LNCAP (cell line): ENCODE measurements around the gene SMIM32.

Experiments
- CTCF ChIP-seq: fragments of 450-650 bp; IDR thresholded peaks from 2 replicates; pipeline ENCODE4 v1.5.1; 2017; ENCODE audit warnings: mild to moderate bottlenecking

Gene SMIM32

GRCh38 chr5:136192526-136193321 is at the start of gene SMIM32:
TSS of gene SMIM32 (minus strand) at chr5:136193162. CDS start at chr5:136192524, 638 bp downstream.
- TF ChIP-seq CTCF = no peak

GRCh38 chr5:136242611-136243010 is 49.6 kb upstream of the SMIM32 start:
- no peak for TF ChIP-seq CTCF

- no peak for TF ChIP-seq CTCF
Measured at GRCh38 chr5:136242136-136242535, 49.2 kb upstream of the SMIM32 start.

- TF ChIP-seq CTCF = no peak
Measured at GRCh38 chr5:136240894-136241293, 47.9 kb upstream of the SMIM32 start.

- TF ChIP-seq CTCF = no peak
Measured at GRCh38 chr5:136236479-136237083, 43.6 kb upstream of the SMIM32 start.

GRCh38 chr5:136235321-136235720 is 42.4 kb upstream of the SMIM32 start:
- no peak for TF ChIP-seq CTCF

GRCh38 chr5:136232316-136232715 is 39.4 kb upstream of the SMIM32 start:
- TF ChIP-seq CTCF = no peak
